ENCODE measurements around the gene DGKD. TPM values are rescaled to one million over a fixed set of nuclear protein-coding genes. Genes with fewer than 3 reads are reported as not detected.

The DGKD gene
- total RNA-seq, 1 donor from 2014 or later, result 15.3 TPM

- Mint-ChIP-seq H3K4me3 (ENCODE audit: unreplicated experiment) (no peak overlapping the region), H3K9me3 (ENCODE audit: unreplicated experiment) (no peaks in the 10 kb centered on the region), H3K36me3 (ENCODE audit: low read depth, unreplicated experiment) (peaks cover 21% of the 10 kb centered on the region), H3K27ac (ENCODE audit: unreplicated experiment) (no peak overlapping the region), H3K4me1 (ENCODE audit: unreplicated experiment) (no peaks in the 10 kb centered on the region), H3K27me3 (ENCODE audit: unreplicated experiment) (peaks cover 1% of the 10 kb centered on the region)
- DNase-seq (ENCODE audit: low spot score), result no peak
- no peak for TF ChIP-seq CTCF (IDR thresholded peaks at IDR 0.05; ENCODE audit: unreplicated experiment)
Observed at GRCh38 chr2:233453916-233454315, 99.6 kb downstream of the DGKD start.

- Mint-ChIP-seq H3K4me1 (ENCODE audit: unreplicated experiment) (no peaks in the 10 kb centered on the region), H3K27me3 (ENCODE audit: unreplicated experiment) (peaks cover 3% of the 10 kb centered on the region), H3K36me3 (ENCODE audit: low read depth, unreplicated experiment) (peaks cover 21% of the 10 kb centered on the region), H3K9me3 (ENCODE audit: unreplicated experiment) (no peaks in the 10 kb centered on the region), H3K27ac (ENCODE audit: unreplicated experiment) (no peak overlapping the region), H3K4me3 (ENCODE audit: unreplicated experiment) (no peak overlapping the region)
- no peak for DNase-seq (ENCODE audit: low spot score)
- no peak for TF ChIP-seq CTCF (IDR thresholded peaks at IDR 0.05; ENCODE audit: unreplicated experiment)
Observed at GRCh38 chr2:233455006-233455405, 100.7 kb downstream of the DGKD start.

- no peak for TF ChIP-seq CTCF (IDR thresholded peaks at IDR 0.05; ENCODE audit: unreplicated experiment)
- H3K27me3 Mint-ChIP-seq (ENCODE audit: unreplicated experiment), result peaks cover 3% of the 10 kb centered on the region
- H3K4me1 Mint-ChIP-seq (ENCODE audit: unreplicated experiment), result no peaks in the 10 kb centered on the region
- no peak overlapping the region for H3K27ac Mint-ChIP-seq (ENCODE audit: unreplicated experiment)
- no peaks in the 10 kb centered on the region for H3K9me3 Mint-ChIP-seq (ENCODE audit: unreplicated experiment)
- peaks cover 21% of the 10 kb centered on the region for H3K36me3 Mint-ChIP-seq (ENCODE audit: low read depth, unreplicated experiment)
- H3K4me3 Mint-ChIP-seq (ENCODE audit: unreplicated experiment), result no peak overlapping the region
- no peak for DNase-seq (ENCODE audit: low spot score)
Observed at GRCh38 chr2:233455491-233455890, 101.2 kb downstream of the DGKD start.

GRCh38 chr2:233456111-233456510 is 101.8 kb downstream of the DGKD start:
- DNase-seq (ENCODE audit: low spot score), result no peak
- Mint-ChIP-seq H3K27ac (ENCODE audit: unreplicated experiment) (no peak overlapping the region), H3K4me3 (ENCODE audit: unreplicated experiment) (no peak overlapping the region), H3K4me1 (ENCODE audit: unreplicated experiment) (no peaks in the 10 kb centered on the region), H3K27me3 (ENCODE audit: unreplicated experiment) (peaks cover 3% of the 10 kb centered on the region), H3K9me3 (ENCODE audit: unreplicated experiment) (no peaks in the 10 kb centered on the region), H3K36me3 (ENCODE audit: low read depth, unreplicated experiment) (peaks cover 21% of the 10 kb centered on the region)
- no peak for TF ChIP-seq CTCF (IDR thresholded peaks at IDR 0.05; ENCODE audit: unreplicated experiment)

- Mint-ChIP-seq H3K9me3 (ENCODE audit: unreplicated experiment) (no peaks in the 10 kb centered on the region), H3K36me3 (ENCODE audit: low read depth, unreplicated experiment) (peaks cover 21% of the 10 kb centered on the region), H3K4me1 (ENCODE audit: unreplicated experiment) (no peaks in the 10 kb centered on the region), H3K27ac (ENCODE audit: unreplicated experiment) (no peak overlapping the region), H3K27me3 (ENCODE audit: unreplicated experiment) (peaks cover 3% of the 10 kb centered on the region), H3K4me3 (ENCODE audit: unreplicated experiment) (no peak overlapping the region)
- no peak for DNase-seq (ENCODE audit: low spot score)
- TF ChIP-seq CTCF (IDR thresholded peaks at IDR 0.05; ENCODE audit: unreplicated experiment), result no peak
Observed at GRCh38 chr2:233456934-233457333, 102.6 kb downstream of the DGKD start.
